RWPE2 (cell line): ENCODE measurements around the gene DIPK1C.

Experiments
- ATAC-seq: fragments of 200-7000 bp; cut with Tn5 transposase; 3 replicates; pipeline ENCODE4 v1.9.1; 2021; ENCODE audit warnings: low read depth
- DNase-seq: peaks from one replicate; pipeline ENCODE4 v3.0.0-alpha.2; 2020; ENCODE audit warnings: low spot score
- H3K27ac ChIP-seq: fragments of 450-650 bp; 2 replicates; pipeline ENCODE4 v1.5.1; 2017; ENCODE audit warnings: mild to moderate bottlenecking; ENCODE audit not compliant: poor library complexity, severe bottlenecking
- H3K27me3 ChIP-seq: fragments of 250-450 bp; sonication (Bioruptor Pico); 2 replicates; pipeline ENCODE4 v1.5.1; 2021; ENCODE audit warnings: mild to moderate bottlenecking, moderate library complexity; ENCODE audit not compliant: insufficient read depth, poor library complexity, severe bottlenecking
- H3K36me3 ChIP-seq: fragments of 250-450 bp; sonication (Bioruptor Pico); 2 replicates; pipeline ENCODE4 v1.5.1; 2020; ENCODE audit warnings: low read depth, mild to moderate bottlenecking, moderate library complexity
- H3K4me1 ChIP-seq: fragments of 250-450 bp; sonication (Bioruptor Pico); 2 replicates; pipeline ENCODE4 v1.5.1; 2021; ENCODE audit warnings: mild to moderate bottlenecking, moderate library complexity; ENCODE audit not compliant: insufficient read depth, poor library complexity, severe bottlenecking
- H3K4me3 ChIP-seq: fragments of 250-450 bp; sonication (Bioruptor Pico); 2 replicates; pipeline ENCODE4 v1.5.1; 2021; ENCODE audit warnings: mild to moderate bottlenecking, moderate library complexity; ENCODE audit not compliant: severe bottlenecking
- H3K9me3 ChIP-seq: fragments of 250-450 bp; sonication (Bioruptor Pico); 2 replicates; pipeline ENCODE4 v1.5.1; 2021; ENCODE audit warnings: mild to moderate bottlenecking, moderate library complexity; ENCODE audit not compliant: severe bottlenecking
- CTCF ChIP-seq: fragments of 450-650 bp; IDR thresholded peaks from one replicate; pipeline ENCODE4 v1.5.1; 2017; ENCODE audit warnings: mild to moderate bottlenecking, moderate library complexity; ENCODE audit not compliant: poor library complexity, severe bottlenecking

The DIPK1C gene

GRCh38 chr18:74440808-74441427 is 16.2 kb downstream of the DIPK1C start:
- no peak for DNase-seq
- no peaks in the 10 kb centered on the region for H3K4me1 ChIP-seq
- H3K27me3 ChIP-seq: peaks cover 6% of the 10 kb centered on the region
- no peak for TF ChIP-seq CTCF
- no peak overlapping the region for H3K4me3 ChIP-seq
- no peak for ATAC-seq
- H3K27ac ChIP-seq: no peak overlapping the region
- no peaks in the 10 kb centered on the region for H3K36me3 ChIP-seq
- no peaks in the 10 kb centered on the region for H3K9me3 ChIP-seq

- no peak overlapping the region for H3K4me3 ChIP-seq
- ATAC-seq (no peak), DNase-seq (no peak)
- no peak for TF ChIP-seq CTCF
- no peaks in the 10 kb centered on the region for H3K9me3 ChIP-seq
- no peaks in the 10 kb centered on the region for H3K27me3 ChIP-seq
- H3K4me1 ChIP-seq: no peaks in the 10 kb centered on the region
- H3K36me3 ChIP-seq: no peaks in the 10 kb centered on the region
- no peak overlapping the region for H3K27ac ChIP-seq
These were observed 19.0 kb downstream of the DIPK1C start for GRCh38 chr18:74438091-74438490.

GRCh38 chr18:74436158-74436769 is 20.8 kb downstream of the DIPK1C start:
- ATAC-seq: no peak
- DNase-seq: no peak
- no peak overlapping the region for H3K27ac ChIP-seq
- no peaks in the 10 kb centered on the region for H3K4me1 ChIP-seq
- H3K9me3 ChIP-seq: no peaks in the 10 kb centered on the region
- no peak for TF ChIP-seq CTCF
- H3K27me3 ChIP-seq: no peaks in the 10 kb centered on the region
- H3K36me3 ChIP-seq: no peaks in the 10 kb centered on the region
- no peak overlapping the region for H3K4me3 ChIP-seq

- ATAC-seq (no peak), DNase-seq (no peak)
- Histone ChIP-seq H3K4me3 (no peak overlapping the region), H3K27ac (no peak overlapping the region), H3K36me3 (no peaks in the 10 kb centered on the region), H3K9me3 (no peaks in the 10 kb centered on the region), H3K4me1 (no peaks in the 10 kb centered on the region), H3K27me3 (no peaks in the 10 kb centered on the region)
- no peak for TF ChIP-seq CTCF
These were observed 21.4 kb downstream of the DIPK1C start for GRCh38 chr18:74435740-74436139.

- ATAC-seq (no peak), DNase-seq (no peak)
- H3K27ac ChIP-seq: no peak overlapping the region
- no peaks in the 10 kb centered on the region for H3K9me3 ChIP-seq
- no peak for TF ChIP-seq CTCF
- no peaks in the 10 kb centered on the region for H3K36me3 ChIP-seq
- no peaks in the 10 kb centered on the region for H3K4me1 ChIP-seq
- H3K27me3 ChIP-seq: no peaks in the 10 kb centered on the region
- H3K4me3 ChIP-seq: no peak overlapping the region
These were observed 22.6 kb downstream of the DIPK1C start for GRCh38 chr18:74434466-74434865.
